NCI-H2196 (cell line): ENCODE results near the gene ERCC4.

ENCODE experiments used
- DNase-seq: peaks from one replicate; lab custom pipeline; 2025; ENCODE audit not compliant: unreplicated experiment; lab: John Stamatoyannopoulos, UW

Gene ERCC4

GRCh38 chr16:13988038-13988437 is 68.1 kb downstream of the ERCC4 start:
- DNase-seq, result no peak

GRCh38 chr16:13992322-13992721 is 72.4 kb downstream of the ERCC4 start:
- no peak for DNase-seq

GRCh38 chr16:13992976-13993375 is 73.0 kb downstream of the ERCC4 start:
- DNase-seq, result no peak

GRCh38 chr16:13994239-13995106 is 74.5 kb downstream of the ERCC4 start:
- DNase-seq, result peak; percentile 9

- DNase-seq, result no peak
Observed at GRCh38 chr16:13995194-13995593, 75.2 kb downstream of the ERCC4 start.

- no peak for DNase-seq
Observed at GRCh38 chr16:13996778-13997288, 76.9 kb downstream of the ERCC4 start.

- no peak for DNase-seq
Observed at GRCh38 chr16:13997526-13997925, 77.6 kb downstream of the ERCC4 start.

GRCh38 chr16:13997933-13998332 is 78.0 kb downstream of the ERCC4 start:
- DNase-seq, result peak; percentile 35

GRCh38 chr16:13999071-13999894 is 79.3 kb downstream of the ERCC4 start:
- no peak for DNase-seq

GRCh38 chr16:13999895-14000425 is 80.0 kb downstream of the ERCC4 start:
- no peak for DNase-seq

- DNase-seq, result no peak
Observed at GRCh38 chr16:14001521-14001920, 81.6 kb downstream of the ERCC4 start.
